Peyer's patch (tissue), 4 donors: ENCODE data around the gene DNAJB6. TPM values are rescaled to one million over a fixed set of nuclear protein-coding genes. Genes with fewer than 3 reads are reported as not detected.

Experiments used
- DNase-seq, 3 donors: peaks; one replicate each; pipeline ENCODE4 v3.0.0-alpha.2; 2017 to 2019
- H3K27ac ChIP-seq, 4 donors: fragments of 200-600 bp; sonication (generic); one replicate each; pipeline ENCODE4 v1.5.1; 2016 to 2019
- H3K27me3 ChIP-seq, 2 donors: fragments of 200-600 bp; sonication (generic); one replicate each; pipeline ENCODE4 v1.5.1; 2019
- H3K36me3 ChIP-seq, 3 donors: fragments of 200-600 bp; sonication (generic); one replicate each; pipeline ENCODE4 v1.5.1; 2016 to 2019
- H3K4me1 ChIP-seq, 4 donors: fragments of 200-600 bp; sonication (generic); one replicate each; pipeline ENCODE4 v1.5.1; 2016 to 2019
- H3K4me3 ChIP-seq, 4 donors: fragments of 200-600 bp; sonication (generic); 1 replicate in 3 of 4; 2 replicates in 1 of 4; pipeline ENCODE4 v1.5.1; 2016 to 2019; ENCODE audit warnings: mild to moderate bottlenecking in 1 of 4
- H3K9me3 ChIP-seq, 4 donors: fragments of 200-600 bp; sonication (generic); one replicate each; pipeline ENCODE4 v1.5.1; 2016 to 2019; ENCODE audit warnings: mild to moderate bottlenecking in 1 of 4
- POLR2A ChIP-seq, 2 donors: fragments of 450-650 bp; IDR thresholded peaks; one replicate each; pipeline ENCODE4 v1.5.1; 2017; ENCODE audit warnings: antibody characterized with exemption in 2 of 2, mild to moderate bottlenecking in 2 of 2, moderate library complexity in 2 of 2
- total RNA-seq, 4 donors: library from RNA; depleted of rRNA; stranded (reverse); fragments of >200 nt; gene quantifications; one replicate each; pipeline ENCODE4 v1.1.0, GENCODE V29; 2016
- TF ChIP-seq, protein P1 (sequence below), 6 experiments: fragments of 450-650 bp in 4 of 6; fragments of 200-600 bp in 2 of 6; sonication (generic) in 1 of 6; IDR thresholded peaks; one replicate each; pipeline ENCODE4 v1.5.1; 2017 to 2019; ENCODE audit warnings: antibody characterized with exemption in 6 of 6, mild to moderate bottlenecking in 3 of 6, moderate library complexity in 1 of 6

The DNAJB6 gene
- total RNA-seq, 4 donors from 2014 or later = 47.1 to 129 (median 61.3) TPM

DNA sequence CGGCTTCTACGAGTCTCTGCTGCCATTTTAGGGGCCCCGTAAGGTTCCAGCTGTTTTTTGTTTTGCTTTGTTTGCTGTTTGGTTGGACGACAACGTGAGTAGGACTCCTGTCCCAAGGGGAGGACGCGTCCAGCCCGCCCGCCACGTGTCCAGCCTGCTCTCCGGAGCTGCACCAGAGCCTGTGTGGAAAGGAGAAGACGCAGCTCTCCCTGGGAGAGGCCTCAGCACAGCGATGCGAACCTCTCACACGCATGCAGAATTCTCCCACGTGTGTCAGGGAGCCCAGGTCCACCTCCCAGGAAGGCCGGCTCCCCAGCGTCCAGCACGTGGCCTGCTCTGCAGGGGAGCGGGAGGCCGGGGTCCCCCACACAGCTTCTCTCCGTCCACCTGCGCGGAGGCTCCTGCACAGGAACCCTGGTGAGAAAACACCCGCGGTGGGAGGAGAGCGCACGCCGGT lies 36.4 kb upstream of the DNAJB6 start:
- DNase-seq = no peak
- no peaks in the 10 kb centered on the region for H3K9me3 ChIP-seq
- H3K4me3 ChIP-seq = no peak overlapping the region
- TF ChIP-seq, protein P1, sequence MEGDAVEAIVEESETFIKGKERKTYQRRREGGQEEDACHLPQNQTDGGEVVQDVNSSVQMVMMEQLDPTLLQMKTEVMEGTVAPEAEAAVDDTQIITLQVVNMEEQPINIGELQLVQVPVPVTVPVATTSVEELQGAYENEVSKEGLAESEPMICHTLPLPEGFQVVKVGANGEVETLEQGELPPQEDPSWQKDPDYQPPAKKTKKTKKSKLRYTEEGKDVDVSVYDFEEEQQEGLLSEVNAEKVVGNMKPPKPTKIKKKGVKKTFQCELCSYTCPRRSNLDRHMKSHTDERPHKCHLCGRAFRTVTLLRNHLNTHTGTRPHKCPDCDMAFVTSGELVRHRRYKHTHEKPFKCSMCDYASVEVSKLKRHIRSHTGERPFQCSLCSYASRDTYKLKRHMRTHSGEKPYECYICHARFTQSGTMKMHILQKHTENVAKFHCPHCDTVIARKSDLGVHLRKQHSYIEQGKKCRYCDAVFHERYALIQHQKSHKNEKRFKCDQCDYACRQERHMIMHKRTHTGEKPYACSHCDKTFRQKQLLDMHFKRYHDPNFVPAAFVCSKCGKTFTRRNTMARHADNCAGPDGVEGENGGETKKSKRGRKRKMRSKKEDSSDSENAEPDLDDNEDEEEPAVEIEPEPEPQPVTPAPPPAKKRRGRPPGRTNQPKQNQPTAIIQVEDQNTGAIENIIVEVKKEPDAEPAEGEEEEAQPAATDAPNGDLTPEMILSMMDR (IDR thresholded peaks at IDR 0.05) = no peak
- TF ChIP-seq POLR2A (IDR thresholded peaks at IDR 0.05) = no peak
- no peaks in the 10 kb centered on the region for H3K36me3 ChIP-seq
- no peaks in the 10 kb centered on the region for H3K4me1 ChIP-seq
- no peak overlapping the region for H3K27ac ChIP-seq
- no peaks in the 10 kb centered on the region for H3K27me3 ChIP-seq

DNA sequence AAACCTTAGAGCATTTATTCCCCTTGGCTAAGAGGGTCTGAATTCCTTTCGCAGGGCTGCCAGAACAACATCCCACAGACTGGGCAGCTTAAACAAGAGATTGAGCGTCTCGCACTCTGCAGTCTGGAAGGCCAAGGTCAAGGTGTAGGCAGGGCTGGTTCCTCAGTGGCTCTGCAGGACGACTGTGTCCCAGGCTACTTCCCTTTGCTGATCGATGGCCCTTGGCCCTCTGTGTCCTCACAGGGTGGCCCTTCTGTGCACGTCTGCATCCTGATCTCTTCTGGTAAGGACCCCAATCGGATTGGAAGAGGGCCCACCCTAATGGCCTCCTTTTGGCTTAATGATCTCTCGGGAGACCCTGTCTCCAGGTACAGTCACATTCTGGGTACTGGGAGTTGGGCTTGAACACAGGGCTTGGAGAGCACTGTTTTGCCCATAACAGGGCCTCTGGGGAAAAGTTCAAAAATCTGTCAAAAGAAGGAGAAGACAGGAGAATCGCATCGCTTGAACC lies 35.1 kb upstream of the DNAJB6 start:
- Histone ChIP-seq H3K4me3 (no peak overlapping the region), H3K27ac (peak overlapping the region in 1 of 4 donors; percentile 39), H3K27me3 (no peaks in the 10 kb centered on the region), H3K4me1 (no peaks in the 10 kb centered on the region), H3K36me3 (no peaks in the 10 kb centered on the region), H3K9me3 (no peaks in the 10 kb centered on the region)
- TF ChIP-seq, protein P1 (IDR thresholded peaks at IDR 0.05) = no peak
- TF ChIP-seq POLR2A (IDR thresholded peaks at IDR 0.05) = no peak
- no peak for DNase-seq

DNA sequence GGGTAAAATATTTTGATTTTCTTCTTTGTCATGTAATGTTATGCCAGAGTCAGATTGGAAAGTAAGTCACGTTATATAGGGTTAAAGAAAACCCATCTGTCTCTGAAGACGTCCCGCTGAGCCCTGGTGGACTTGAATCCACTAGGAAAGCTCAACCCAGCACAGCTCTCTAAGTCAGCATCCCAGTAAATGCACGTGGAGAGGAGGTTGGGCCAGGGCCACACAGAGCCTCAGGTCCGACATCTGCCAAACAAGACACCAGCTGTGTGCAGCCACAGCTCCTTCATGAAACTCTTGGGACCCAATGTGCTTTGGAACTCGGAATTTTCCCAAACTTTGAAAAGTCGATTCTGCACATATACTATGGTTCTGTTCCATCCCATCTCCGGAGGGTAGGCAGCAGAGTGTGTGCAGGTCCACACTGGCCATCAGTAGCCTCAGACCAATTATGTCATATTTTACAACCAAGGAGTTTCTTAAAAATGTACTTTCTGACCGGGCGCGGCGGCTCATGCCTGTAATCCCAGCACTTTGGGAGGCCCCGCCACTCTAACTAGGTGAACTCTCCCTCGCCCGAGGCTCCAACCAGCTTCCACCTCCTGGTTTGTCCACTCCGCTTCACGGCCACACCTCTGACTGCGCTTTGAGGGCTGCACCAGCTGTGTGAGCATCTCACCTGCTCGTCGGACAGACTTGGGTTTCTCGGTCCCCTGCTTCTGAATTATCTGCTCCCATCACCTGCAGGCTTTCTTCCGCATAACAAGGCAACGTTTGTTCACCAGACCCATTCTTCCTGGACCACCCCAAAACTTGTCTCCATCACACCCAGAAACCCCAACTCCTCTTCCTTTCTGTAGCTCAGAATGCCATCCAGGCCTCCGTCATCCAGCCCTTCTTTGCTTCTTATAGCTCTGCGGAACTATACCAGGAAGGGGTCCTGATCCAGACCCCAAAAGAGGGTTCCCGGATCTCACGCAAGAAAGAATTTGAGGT lies 29.7 kb upstream of the DNAJB6 start:
- DNase-seq = no peak
- Histone ChIP-seq H3K4me1 (no peaks in the 10 kb centered on the region), H3K4me3 (no peak overlapping the region), H3K27ac (no peak overlapping the region), H3K9me3 (no peaks in the 10 kb centered on the region), H3K36me3 (no peaks in the 10 kb centered on the region), H3K27me3 (no peaks in the 10 kb centered on the region)
- TF ChIP-seq, protein P1 (IDR thresholded peaks at IDR 0.05) = no peak
- TF ChIP-seq POLR2A (IDR thresholded peaks at IDR 0.05) = no peak

DNA sequence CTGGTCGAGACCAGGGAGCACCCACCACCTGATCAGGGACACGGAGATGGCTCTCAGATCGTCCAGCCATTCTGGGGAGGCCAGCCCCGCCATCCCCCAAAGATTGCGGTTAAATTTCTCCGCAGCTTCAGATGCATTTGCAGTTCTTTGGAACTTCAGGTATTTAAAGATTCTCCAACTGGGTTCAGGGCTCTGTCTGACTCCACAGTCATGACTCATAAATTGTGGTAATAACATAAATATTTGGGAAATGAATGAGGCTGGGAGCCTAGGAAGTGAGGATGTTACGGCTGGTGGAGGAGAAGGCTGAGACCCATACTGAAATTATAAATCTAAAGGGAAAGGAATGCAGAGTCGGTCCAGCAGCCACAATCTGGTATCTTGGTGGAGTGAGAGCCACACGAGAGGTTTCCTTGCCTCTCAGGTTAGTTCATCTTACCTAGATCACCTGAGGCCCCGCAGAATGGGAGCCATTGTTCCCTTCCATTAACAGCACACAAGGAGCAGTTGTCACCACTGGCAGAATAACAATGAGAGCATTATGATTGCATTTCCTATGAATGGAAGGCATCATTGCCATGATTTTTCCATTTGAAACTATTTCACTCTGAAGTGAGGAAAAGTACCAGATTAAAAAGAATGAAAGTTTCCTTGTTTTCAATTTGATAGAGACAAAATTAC lies 26.7 kb upstream of the DNAJB6 start:
- no peak overlapping the region for H3K4me3 ChIP-seq
- TF ChIP-seq, protein P1 (IDR thresholded peaks at IDR 0.05) = no peak
- H3K9me3 ChIP-seq = no peaks in the 10 kb centered on the region
- no peaks in the 10 kb centered on the region for H3K4me1 ChIP-seq
- no peak overlapping the region for H3K27ac ChIP-seq
- no peaks in the 10 kb centered on the region for H3K27me3 ChIP-seq
- H3K36me3 ChIP-seq = no peaks in the 10 kb centered on the region
- DNase-seq = no peak

DNA sequence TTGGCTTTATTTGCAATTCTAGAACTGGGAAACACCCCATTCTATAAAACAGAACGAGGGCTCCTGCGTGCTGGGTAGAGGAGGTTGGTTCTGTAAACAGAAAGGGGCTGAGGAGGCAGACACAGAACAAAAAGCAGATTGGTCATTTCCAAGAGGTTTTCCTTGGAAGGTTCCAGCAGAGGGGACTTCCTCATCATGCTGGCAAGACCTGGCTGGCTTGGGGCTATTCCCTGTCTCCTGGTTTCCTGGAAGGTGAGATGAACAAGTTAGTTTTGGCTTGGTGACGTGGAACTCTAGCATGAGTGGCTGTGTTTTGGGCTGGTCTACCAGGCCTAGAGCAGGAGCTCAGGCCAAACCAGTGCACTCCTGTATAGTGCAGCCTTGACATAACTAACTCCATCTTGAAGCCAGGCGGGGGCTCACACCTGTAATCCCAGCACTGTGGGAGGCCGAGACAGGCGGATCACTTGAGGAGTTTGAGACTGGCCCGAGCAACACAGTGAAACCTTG lies 26.1 kb upstream of the DNAJB6 start:
- no peak overlapping the region for H3K27ac ChIP-seq
- no peaks in the 10 kb centered on the region for H3K36me3 ChIP-seq
- no peak for DNase-seq
- no peaks in the 10 kb centered on the region for H3K27me3 ChIP-seq
- no peak for TF ChIP-seq POLR2A (IDR thresholded peaks at IDR 0.05)
- H3K4me3 ChIP-seq = no peak overlapping the region
- no peaks in the 10 kb centered on the region for H3K9me3 ChIP-seq
- H3K4me1 ChIP-seq = no peaks in the 10 kb centered on the region
